ENCODE data around the gene PER1. TPM values are rescaled to one million over a fixed set of nuclear protein-coding genes. Genes with fewer than 3 reads are reported as not detected.
A peak's percentile ranks its signal among the peaks of the same experiment; 100 is the strongest.

Gene PER1
- total RNA-seq, 2 donors from 2014 or later: 27.5 to 78.8 TPM

- H3K4me3 ChIP-seq: no peak overlapping the region
- no peaks in the 10 kb centered on the region for H3K27me3 ChIP-seq
- H3K9me3 ChIP-seq: no peaks in the 10 kb centered on the region
- TF ChIP-seq, protein P1, sequence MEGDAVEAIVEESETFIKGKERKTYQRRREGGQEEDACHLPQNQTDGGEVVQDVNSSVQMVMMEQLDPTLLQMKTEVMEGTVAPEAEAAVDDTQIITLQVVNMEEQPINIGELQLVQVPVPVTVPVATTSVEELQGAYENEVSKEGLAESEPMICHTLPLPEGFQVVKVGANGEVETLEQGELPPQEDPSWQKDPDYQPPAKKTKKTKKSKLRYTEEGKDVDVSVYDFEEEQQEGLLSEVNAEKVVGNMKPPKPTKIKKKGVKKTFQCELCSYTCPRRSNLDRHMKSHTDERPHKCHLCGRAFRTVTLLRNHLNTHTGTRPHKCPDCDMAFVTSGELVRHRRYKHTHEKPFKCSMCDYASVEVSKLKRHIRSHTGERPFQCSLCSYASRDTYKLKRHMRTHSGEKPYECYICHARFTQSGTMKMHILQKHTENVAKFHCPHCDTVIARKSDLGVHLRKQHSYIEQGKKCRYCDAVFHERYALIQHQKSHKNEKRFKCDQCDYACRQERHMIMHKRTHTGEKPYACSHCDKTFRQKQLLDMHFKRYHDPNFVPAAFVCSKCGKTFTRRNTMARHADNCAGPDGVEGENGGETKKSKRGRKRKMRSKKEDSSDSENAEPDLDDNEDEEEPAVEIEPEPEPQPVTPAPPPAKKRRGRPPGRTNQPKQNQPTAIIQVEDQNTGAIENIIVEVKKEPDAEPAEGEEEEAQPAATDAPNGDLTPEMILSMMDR (IDR thresholded peaks at IDR 0.05): no peak
- DNase-seq (no peak), ATAC-seq (no peak)
- intact Hi-C loops (cut with DNase I): no loop called here
- H3K27ac ChIP-seq: peak overlapping the region in 3 of 4 donors; percentile 98 to 99 (median 99)
- no peaks in the 10 kb centered on the region for H3K36me3 ChIP-seq (replicated peaks in 1 of 2; ENCODE audit: insufficient read depth in 1 of 2, low read depth in 2 of 2)
- H3K4me1 ChIP-seq: peaks cover 56% of the 10 kb centered on the region
- WGBS, 2 donors: 50 to 53% methylated on average over 4 of the region's 4 CpGs
Observed at GRCh38 chr17:8160224-8160577, 8.0 kb upstream of the PER1 start.

DNA sequence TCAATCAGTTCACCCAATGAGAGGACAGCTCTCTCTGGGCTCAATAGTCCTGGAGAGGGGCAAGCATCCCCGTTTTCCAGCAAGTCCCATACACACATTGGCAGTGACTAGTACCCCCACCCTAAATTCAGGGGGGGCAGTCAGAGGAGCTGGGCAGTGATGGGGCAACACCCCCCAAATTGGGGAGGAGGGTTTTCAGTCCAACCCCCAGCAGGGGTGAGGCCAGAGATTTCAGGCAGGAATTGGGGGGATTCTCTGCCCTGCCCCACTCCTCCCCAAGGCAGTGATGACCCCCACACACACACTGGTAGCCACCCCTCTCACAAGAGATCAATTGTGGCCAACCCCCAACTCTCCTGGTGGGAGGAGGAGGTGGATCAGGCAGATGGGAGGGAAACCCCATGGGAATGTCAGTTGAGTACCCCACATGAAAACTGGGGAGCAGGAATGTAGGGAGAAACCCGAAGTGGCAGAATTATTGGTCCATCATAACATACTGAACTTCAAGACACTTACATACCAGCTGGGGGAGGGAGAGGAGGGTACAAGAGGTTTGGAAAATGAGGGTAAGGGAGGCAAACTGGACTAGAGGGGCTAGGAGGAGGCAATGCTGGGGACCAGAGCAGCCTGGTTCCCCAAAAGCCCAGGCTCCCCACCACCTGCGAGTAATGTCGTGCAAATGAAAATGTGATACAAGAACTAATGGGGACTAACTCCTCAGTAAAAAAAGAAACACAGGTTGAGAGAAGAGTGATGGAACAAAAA is 7.4 kb upstream of the PER1 start:
- Histone ChIP-seq H3K4me3 (no peak overlapping the region), H3K27me3 (no peaks in the 10 kb centered on the region), H3K27ac (peak overlapping the region in 3 of 4 donors; percentile 98 to 100 (median 99)), H3K9me3 (no peaks in the 10 kb centered on the region), H3K36me3 (replicated peaks in 1 of 2; ENCODE audit: insufficient read depth in 1 of 2, low read depth in 2 of 2) (no peaks in the 10 kb centered on the region), H3K4me1 (peaks cover 62% of the 10 kb centered on the region)
- intact Hi-C loops (cut with DNase I): no loop called here
- DNase-seq (no peak), ATAC-seq (no peak)
- TF ChIP-seq, protein P1 (IDR thresholded peaks at IDR 0.05): no peak
- no peak for TF ChIP-seq POLR2A (IDR thresholded peaks at IDR 0.05)
- 68 to 75% methylated on average over 4 of the region's 4 CpGs for WGBS, 2 donors

DNA sequence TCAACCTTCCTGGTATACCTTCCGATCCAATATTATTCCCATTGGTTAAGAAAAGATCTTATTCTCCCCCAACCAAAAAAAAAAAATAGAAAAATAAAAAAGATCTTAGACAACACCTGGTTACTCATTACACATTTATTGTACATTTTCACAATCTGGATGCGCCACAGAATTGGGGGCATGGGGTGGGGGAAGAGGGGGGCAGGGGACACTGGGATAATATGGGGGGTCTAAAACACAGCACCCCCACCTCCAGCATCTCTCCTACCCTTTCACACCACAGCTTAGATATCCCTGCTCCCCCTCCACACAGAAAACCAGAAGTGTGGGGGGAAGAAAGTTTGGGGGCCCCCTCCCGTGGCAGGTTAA is 6.8 kb upstream of the PER1 start:
- H3K27ac ChIP-seq: peak overlapping the region in 3 of 4 donors; percentile 98 to 100 (median 99)
- TF ChIP-seq, protein P1 (IDR thresholded peaks at IDR 0.05): no peak
- no peak for TF ChIP-seq POLR2A (IDR thresholded peaks at IDR 0.05)
- no peaks in the 10 kb centered on the region for H3K9me3 ChIP-seq
- H3K4me1 ChIP-seq: peaks cover 62% of the 10 kb centered on the region
- H3K27me3 ChIP-seq: no peaks in the 10 kb centered on the region
- WGBS, 2 donors: 46% methylated on average over 3 of the region's 3 CpGs
- intact Hi-C loops (cut with DNase I): no loop called here
- no peak overlapping the region for H3K4me3 ChIP-seq
- ATAC-seq (no peak), DNase-seq (no peak)
- H3K36me3 ChIP-seq (replicated peaks in 1 of 2; ENCODE audit: insufficient read depth in 1 of 2, low read depth in 2 of 2): no peaks in the 10 kb centered on the region

- TF ChIP-seq, protein P1 (IDR thresholded peaks at IDR 0.05): peak in 4 of 7 experiments; percentile 83 to 96 (median 90)
- TF ChIP-seq POLR2A (IDR thresholded peaks at IDR 0.05): peak in 1 of 3 donors; percentile 45
- H3K4me1 ChIP-seq: peaks cover 62% of the 10 kb centered on the region
- no peak overlapping the region for H3K4me3 ChIP-seq
- no peaks in the 10 kb centered on the region for H3K27me3 ChIP-seq
- H3K36me3 ChIP-seq (replicated peaks in 1 of 2; ENCODE audit: insufficient read depth in 1 of 2, low read depth in 2 of 2): no peaks in the 10 kb centered on the region
- intact Hi-C loops (cut with DNase I): no loop called here
- 34 to 38% methylated on average over 16 to 20 of the region's 20 CpGs for WGBS, 2 donors
- H3K27ac ChIP-seq: peak overlapping the region; percentile 98 to 100 (median 99)
- H3K9me3 ChIP-seq: no peaks in the 10 kb centered on the region
- DNase-seq (peak; percentile 94 to 96 (median 95)), ATAC-seq (no peak)
Observed at GRCh38 chr17:8158267-8159031, 6.2 kb upstream of the PER1 start.

Measured in body of pancreas (tissue), 4 donors.